Right lobe of liver (tissue), 6 donors: ENCODE results near the gene LRBA. TPM values are rescaled to one million over a fixed set of nuclear protein-coding genes. Genes with fewer than 3 reads are reported as not detected.
A peak's percentile ranks its signal among the peaks of the same experiment; 100 is the strongest.

Experiments used
- ATAC-seq, 4 donors: fragments of 200-7000 bp; cut with Tn5 transposase; one replicate each; pipeline ENCODE4 v1.9.1; 2020; ENCODE audit warnings: mild to moderate bottlenecking in 4 of 4, moderate library complexity in 4 of 4
- DNase-seq, 3 donors: peaks; one replicate each; pipeline ENCODE4 v3.0.0-alpha.2; 2020
- H3K27ac ChIP-seq, 3 donors: fragments of 200-600 bp; one replicate each; pipeline ENCODE4 v1.8.0; 2022
- H3K27me3 ChIP-seq, 2 donors: fragments of 200-600 bp; one replicate each; pipeline ENCODE4 v1.8.0; 2022
- H3K36me3 ChIP-seq, 4 donors: fragments of 200-600 bp; sonication (generic) in 1 of 4; one replicate each; pipeline versions ENCODE4 v1.5.1 to v1.8.0; 2017 to 2022; ENCODE audit warnings: control low read depth in 1 of 4
- H3K4me1 ChIP-seq, 4 donors: fragments of 200-600 bp; sonication (generic) in 1 of 4; one replicate each; pipeline versions ENCODE4 v1.5.1 to v1.8.0; 2017 to 2022; ENCODE audit warnings: control low read depth in 1 of 4
- H3K4me3 ChIP-seq, 3 donors: fragments of 200-600 bp; one replicate each; pipeline ENCODE4 v1.8.0; 2022
- H3K9me3 ChIP-seq, 4 donors: fragments of 200-600 bp; sonication (generic) in 1 of 4; one replicate each; pipeline versions ENCODE4 v1.5.1 to v1.8.0; 2017 to 2022; ENCODE audit warnings: control low read depth in 1 of 4
- CTCF ChIP-seq, 4 donors: fragments of 200-600 bp in 3 of 4; fragments of 450-650 bp in 1 of 4; IDR thresholded peaks; one replicate each; pipeline versions ENCODE4 v1.5.1 to v1.8.0; 2016 to 2022; ENCODE audit warnings: antibody characterized with exemption in 4 of 4, mild to moderate bottlenecking in 2 of 4
- POLR2A ChIP-seq: fragments of 450-650 bp; IDR thresholded peaks from one replicate; pipeline ENCODE4 v1.6.1; 2017; ENCODE audit warnings: antibody characterized with exemption, mild to moderate bottlenecking
- WGBS: methylation state at CpG from one replicate; pipeline ENCODE4 v1.1.6; 2018; ENCODE audit warnings: low coverage, low lambda C conversion rate; ENCODE audit not compliant: insufficient coverage; ENCODE audit errors: missing lambda C conversion rate; 5-methylcytosine and 5-hydroxymethylcytosine counted together
- intact Hi-C, 2 donors: fragments of 100-400 bp; cut with DNase I; formaldehyde crosslinking; loops; one replicate each; pipeline versions ENCODE4 v1.11.2 to v1.14.1; 2022
- total RNA-seq, 6 experiments: library from RNA; depleted of rRNA in 2 of 6; stranded (reverse); fragments of >200 nt in 2 of 6; fragmentation: NEBNext Ultra II Directional in 3 of 6; extraction: Animal tissue kit (Norgen Biotek cat#: 25700) in 3 of 6; gene quantifications; one replicate each; pipeline versions ENCODE4 v1.1.0 to v1.2.4, GENCODE V29; 2016 to 2023
- donor health status: DM: no; HTN: yes; CAD: no.
- donor health status: DM: no; HTN: no; CAD: no.
- donor health status: DM: no; HTN: no; CAD: no.
- donor health status: DM: no; HTN: yes; CAD: no.
- donor health status: DM: no; HTN: yes; CAD: no.

The LRBA gene
- total RNA-seq, 6 experiments from 2014 or later = 18.9 to 48.1 (median 24.5) TPM

GRCh38 chr4:150385606-150386005, 629.5 kb downstream of the LRBA start:
- WGBS = 61% methylated on average over 2 of the region's 2 CpGs
- H3K27me3 ChIP-seq = no peaks in the 10 kb centered on the region
- H3K27ac ChIP-seq = no peak overlapping the region
- H3K9me3 ChIP-seq = no peaks in the 10 kb centered on the region
- DNase-seq = no peak
- peak in 1 of 4 donors; percentile 53 for ATAC-seq
- H3K4me1 ChIP-seq = no peaks in the 10 kb centered on the region
- TF ChIP-seq CTCF (IDR thresholded peaks at IDR 0.05) (no peak), POLR2A (no peak)
- H3K36me3 ChIP-seq = no peaks in the 10 kb centered on the region
- intact Hi-C loops = no loop called here
- H3K4me3 ChIP-seq = no peak overlapping the region

- Histone ChIP-seq H3K27ac (no peak overlapping the region), H3K4me1 (no peaks in the 10 kb centered on the region), H3K36me3 (no peaks in the 10 kb centered on the region), H3K27me3 (no peaks in the 10 kb centered on the region), H3K9me3 (no peaks in the 10 kb centered on the region), H3K4me3 (no peak overlapping the region)
- 85% methylated on average over 4 of the region's 4 CpGs for WGBS
- DNase-seq (no peak), ATAC-seq (no peak)
- intact Hi-C loops = no loop called here
- TF ChIP-seq CTCF (IDR thresholded peaks at IDR 0.05) (no peak), POLR2A (no peak)
Measured at GRCh38 chr4:150384249-150384648, 630.8 kb downstream of the LRBA start.

GRCh38 chr4:150382028-150382427, 633.1 kb downstream of the LRBA start:
- Histone ChIP-seq H3K36me3 (no peaks in the 10 kb centered on the region), H3K27me3 (no peaks in the 10 kb centered on the region), H3K4me3 (no peak overlapping the region), H3K4me1 (no peaks in the 10 kb centered on the region), H3K9me3 (no peaks in the 10 kb centered on the region), H3K27ac (no peak overlapping the region)
- ATAC-seq (no peak), DNase-seq (no peak)
- WGBS = 63% methylated on average over 1 of the region's 1 CpG
- no peak for TF ChIP-seq CTCF (IDR thresholded peaks at IDR 0.05)
- TF ChIP-seq POLR2A = no peak
- intact Hi-C loops = no loop called here

- no peak overlapping the region for H3K27ac ChIP-seq
- no peak overlapping the region for H3K4me3 ChIP-seq
- H3K4me1 ChIP-seq = no peaks in the 10 kb centered on the region
- no peaks in the 10 kb centered on the region for H3K27me3 ChIP-seq
- intact Hi-C loops = no loop called here
- WGBS = 63% methylated on average over 3 of the region's 3 CpGs
- no peaks in the 10 kb centered on the region for H3K9me3 ChIP-seq
- no peak for DNase-seq
- TF ChIP-seq POLR2A = no peak
- no peak for TF ChIP-seq CTCF (IDR thresholded peaks at IDR 0.05)
- ATAC-seq = no peak
- H3K36me3 ChIP-seq = no peaks in the 10 kb centered on the region
Measured at GRCh38 chr4:150381609-150382008, 633.5 kb downstream of the LRBA start.

GRCh38 chr4:150381036-150381435, 634.0 kb downstream of the LRBA start:
- no peaks in the 10 kb centered on the region for H3K9me3 ChIP-seq

More at GRCh38 chr4:150381036-150381435, 634.0 kb downstream of the LRBA start:
- intact Hi-C loops = no loop called here
- no peak for DNase-seq
- Histone ChIP-seq H3K36me3 (no peaks in the 10 kb centered on the region), H3K4me3 (no peak overlapping the region), H3K27ac (no peak overlapping the region), H3K4me1 (no peaks in the 10 kb centered on the region), H3K27me3 (no peaks in the 10 kb centered on the region)
- 83% methylated on average over 2 of the region's 2 CpGs for WGBS
- ATAC-seq = no peak
- TF ChIP-seq CTCF (IDR thresholded peaks at IDR 0.05) = no peak
- no peak for TF ChIP-seq POLR2A
